ENCODE measurements around the gene TDP2. TPM values are rescaled to one million over a fixed set of nuclear protein-coding genes. Genes with fewer than 3 reads are reported as not detected.
"Not testable (repeated sequence)": the region's sequence is repeated elsewhere in the genome, so short reads cannot be mapped to it uniquely, and the experiment has no call there.

The TDP2 gene, protein sequence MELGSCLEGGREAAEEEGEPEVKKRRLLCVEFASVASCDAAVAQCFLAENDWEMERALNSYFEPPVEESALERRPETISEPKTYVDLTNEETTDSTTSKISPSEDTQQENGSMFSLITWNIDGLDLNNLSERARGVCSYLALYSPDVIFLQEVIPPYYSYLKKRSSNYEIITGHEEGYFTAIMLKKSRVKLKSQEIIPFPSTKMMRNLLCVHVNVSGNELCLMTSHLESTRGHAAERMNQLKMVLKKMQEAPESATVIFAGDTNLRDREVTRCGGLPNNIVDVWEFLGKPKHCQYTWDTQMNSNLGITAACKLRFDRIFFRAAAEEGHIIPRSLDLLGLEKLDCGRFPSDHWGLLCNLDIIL
- total RNA-seq, result 10 to 100 TPM; 18.3 to 40.5 (median 32.7) TPM

- peak within 1 kb of the TSS; percentile 69 for H3K27ac ChIP-seq
- in situ Hi-C loops (cut with MboI; ENCODE audit: low pct_unique_long_range_greater_than_20kb in 2 of 9, low sequenced_read_pairs in 9 of 9, unreplicated experiment in 9 of 9), result no loop called here
- ATAC-seq (replicated peaks in 6 of 8), result peak; percentile 93 to 98 (median 98)
- peaks cover 11 to 15% of the 10 kb centered on the region in 2 donors for H3K4me1 ChIP-seq (replicated peaks in 1 of 2)
- 0 to 5% (median 1%) methylated on average over 5 to 36 of the region's 62 CpGs; no CpG with 5 or more reads in 2 of the 10 experiments for WGBS, 10 experiments
- H3K4me3 ChIP-seq, result peak within 1 kb of the TSS; percentile 66 to 81 (median 76)
These were observed at the start of gene TDP2, which contains the start of gene ACOT13 for GRCh38 chr6:24666641-24667377. TSS of gene TDP2 (minus strand) at chr6:24666899. CDS start at chr6:24666862, 37 bp downstream. TSS of gene ACOT13 (plus strand) at chr6:24667077. CDS start at chr6:24667264, 187 bp downstream.

DNA sequence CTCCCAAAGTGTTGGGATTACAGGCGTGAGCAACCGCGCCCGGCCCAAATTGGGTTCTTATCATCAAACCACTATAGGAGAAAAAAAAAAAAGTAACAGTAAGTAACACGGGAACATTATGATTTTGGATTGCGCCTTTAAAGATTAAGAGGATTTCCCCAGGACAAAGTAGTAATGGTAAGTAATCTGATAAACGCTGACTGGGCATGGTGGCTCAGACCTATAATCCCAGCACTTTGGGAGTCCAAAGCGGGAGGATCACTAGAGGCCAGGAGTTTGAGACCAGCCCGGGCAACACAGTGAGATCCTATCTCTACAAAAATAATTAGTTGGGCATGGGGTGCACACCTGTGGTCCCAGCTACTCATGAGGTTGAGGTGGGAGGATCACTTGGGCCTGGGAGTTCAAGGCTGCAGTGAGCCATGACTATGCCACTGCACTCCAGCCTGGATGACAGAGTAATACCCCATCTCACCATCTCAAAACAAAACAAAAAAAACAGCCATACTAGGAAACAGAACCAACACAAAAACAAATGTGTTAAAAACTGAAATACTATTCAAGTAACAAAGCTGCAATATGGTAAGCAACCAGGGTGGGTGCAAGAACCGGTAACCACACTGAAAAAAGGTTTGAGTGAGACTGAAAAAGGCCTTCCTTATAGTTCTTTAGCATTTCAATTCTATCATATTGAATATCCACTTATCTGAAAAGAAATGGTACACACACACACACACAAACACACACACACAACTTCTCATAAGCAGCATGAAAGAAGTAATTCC is 44.0 kb upstream of the TDP2 start:
- Histone ChIP-seq H3K4me1 (replicated peaks in 1 of 2) (peaks cover 4 to 17% of the 10 kb centered on the region in 2 donors), H3K27ac (no peak overlapping the region), H3K4me3 (no peak overlapping the region)
- in situ Hi-C loops (cut with MboI; ENCODE audit: low pct_unique_long_range_greater_than_20kb in 2 of 9, low sequenced_read_pairs in 9 of 9, unreplicated experiment in 9 of 9), result no loop called here
- ATAC-seq (replicated peaks in 6 of 8), result no peak
- 33 to 100% (median 95%) methylated on average over 1 to 8 of the region's 10 CpGs; no CpG with 5 or more reads in 1 of the 10 experiments for WGBS, 10 experiments

DNA sequence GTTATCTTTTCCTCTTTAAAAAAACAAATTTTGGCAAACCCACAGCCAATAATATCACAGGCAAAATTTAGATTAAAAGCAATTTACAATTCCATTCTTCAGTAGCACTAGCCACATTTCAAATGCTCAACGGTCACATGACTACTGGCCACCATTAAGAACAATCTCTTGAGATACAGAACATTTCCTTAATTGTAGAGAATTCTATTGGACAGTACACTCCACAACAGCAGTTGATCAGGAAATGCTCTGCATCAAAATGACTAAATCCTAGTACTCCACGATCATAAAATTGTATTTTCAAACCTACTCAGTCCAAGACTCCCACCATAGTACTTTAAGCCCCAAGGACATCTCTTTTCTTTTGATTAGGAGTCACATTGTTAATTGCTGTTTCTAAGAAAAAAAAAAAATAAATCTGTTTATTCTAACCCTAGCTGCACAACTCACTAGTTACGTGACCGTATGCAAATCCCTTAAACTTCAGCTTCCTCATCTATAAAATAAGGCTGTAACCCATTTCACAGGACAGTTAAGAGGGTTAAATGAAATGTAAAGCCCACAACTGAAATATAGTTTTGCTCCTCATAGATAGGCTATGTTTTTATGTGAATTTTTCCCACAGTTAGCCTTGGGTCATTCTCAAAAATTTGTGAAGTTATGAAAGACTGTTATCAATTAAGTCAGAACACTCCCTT is 42.5 kb upstream of the TDP2 start:
- Histone ChIP-seq H3K4me1 (replicated peaks in 1 of 2) (peaks cover 0 to 6% of the 10 kb centered on the region in 2 donors), H3K27ac (no peak overlapping the region), H3K4me3 (no peak overlapping the region)
- ATAC-seq (replicated peaks in 6 of 8), result peak in 1 of 8 experiments; percentile 22
- WGBS, 10 experiments, result 81 to 100% (median 92%) methylated on average over 3 to 4 of the region's 4 CpGs
- in situ Hi-C loops (cut with MboI; ENCODE audit: low pct_unique_long_range_greater_than_20kb in 2 of 9, low sequenced_read_pairs in 9 of 9, unreplicated experiment in 9 of 9), result no loop called here

DNA sequence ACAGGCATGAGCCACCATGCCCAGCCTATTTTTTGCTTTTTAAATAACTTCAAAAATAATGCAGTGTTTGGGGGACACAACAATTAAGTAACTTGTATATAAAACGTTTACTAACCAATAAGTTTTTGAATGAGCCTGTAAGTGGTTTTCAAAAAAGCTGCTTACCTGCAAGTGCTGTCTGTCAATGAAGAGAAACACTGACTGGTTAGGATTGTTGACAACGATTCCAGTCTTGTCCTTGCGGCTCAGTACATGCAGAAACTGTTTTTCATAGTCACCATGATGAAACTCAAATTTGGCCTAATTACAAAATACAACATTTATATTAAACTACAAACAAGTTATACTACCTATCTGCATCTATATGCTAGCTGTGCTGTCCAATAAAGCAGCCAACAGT is 41.9 kb upstream of the TDP2 start:
- WGBS, 10 experiments, result 67 to 100% (median 82%) methylated on average over 1 to 3 of the region's 3 CpGs; no CpG with 5 or more reads in 1 of the 10 experiments
- ATAC-seq (replicated peaks in 6 of 8), result no peak
- no peak overlapping the region for H3K4me3 ChIP-seq
- H3K4me1 ChIP-seq (replicated peaks in 1 of 2), result peaks cover 0 to 1% of the 10 kb centered on the region in 2 donors
- in situ Hi-C loops (cut with MboI; ENCODE audit: low pct_unique_long_range_greater_than_20kb in 2 of 9, low sequenced_read_pairs in 9 of 9, unreplicated experiment in 9 of 9), result no loop called here
- H3K27ac ChIP-seq, result no peak overlapping the region

- H3K27ac ChIP-seq, result no peak overlapping the region
- no peak overlapping the region for H3K4me3 ChIP-seq
- no peaks in the 10 kb centered on the region for H3K4me1 ChIP-seq (replicated peaks in 1 of 2)
- in situ Hi-C loops (cut with MboI; ENCODE audit: low pct_unique_long_range_greater_than_20kb in 2 of 9, low sequenced_read_pairs in 9 of 9, unreplicated experiment in 9 of 9), result no loop called here
- no peak for ATAC-seq (replicated peaks in 6 of 8)
These were observed 37.8 kb upstream of the TDP2 start for GRCh38 chr6:24704468-24704867.

DNA sequence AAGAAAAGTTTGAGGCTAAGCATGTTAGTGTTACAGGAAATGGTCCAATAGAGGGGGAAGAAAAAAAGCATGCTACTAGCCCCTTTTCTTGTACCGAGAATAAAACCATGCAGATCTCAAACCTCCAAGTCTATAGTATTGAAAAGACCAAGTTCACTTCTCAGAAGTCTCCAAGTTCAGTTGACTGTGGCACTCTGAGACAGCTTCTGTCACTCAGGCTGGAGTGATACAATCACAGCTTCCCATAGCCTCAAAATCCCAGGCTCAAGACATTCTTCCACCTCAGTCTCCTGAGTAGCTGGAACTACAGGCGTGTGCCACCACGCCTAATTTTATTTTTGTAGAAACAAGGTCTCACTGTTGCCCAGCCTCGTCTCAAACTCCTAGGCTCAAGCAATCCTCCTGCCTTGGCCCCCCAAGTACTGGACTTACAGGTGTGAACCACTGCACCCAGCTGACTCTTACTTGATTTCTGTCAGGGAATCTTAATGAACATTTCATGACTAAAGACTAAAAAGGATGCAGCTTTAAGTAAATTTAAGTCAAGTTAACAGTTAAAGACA is 36.1 kb upstream of the TDP2 start:
- peak in 3 of 8 experiments; percentile 24 to 36 (median 29) for ATAC-seq (replicated peaks in 6 of 8)
- WGBS, 10 experiments, result 0 to 100% (median 98%) methylated on average over 1 to 3 of the region's 4 CpGs; no CpG with 5 or more reads in 4 of the 10 experiments
- in situ Hi-C loops (cut with MboI; ENCODE audit: low pct_unique_long_range_greater_than_20kb in 2 of 9, low sequenced_read_pairs in 9 of 9, unreplicated experiment in 9 of 9), result no loop called here
- Histone ChIP-seq H3K4me1 (replicated peaks in 1 of 2) (no peaks in the 10 kb centered on the region), H3K27ac (no peak overlapping the region), H3K4me3 (no peak overlapping the region)

DNA sequence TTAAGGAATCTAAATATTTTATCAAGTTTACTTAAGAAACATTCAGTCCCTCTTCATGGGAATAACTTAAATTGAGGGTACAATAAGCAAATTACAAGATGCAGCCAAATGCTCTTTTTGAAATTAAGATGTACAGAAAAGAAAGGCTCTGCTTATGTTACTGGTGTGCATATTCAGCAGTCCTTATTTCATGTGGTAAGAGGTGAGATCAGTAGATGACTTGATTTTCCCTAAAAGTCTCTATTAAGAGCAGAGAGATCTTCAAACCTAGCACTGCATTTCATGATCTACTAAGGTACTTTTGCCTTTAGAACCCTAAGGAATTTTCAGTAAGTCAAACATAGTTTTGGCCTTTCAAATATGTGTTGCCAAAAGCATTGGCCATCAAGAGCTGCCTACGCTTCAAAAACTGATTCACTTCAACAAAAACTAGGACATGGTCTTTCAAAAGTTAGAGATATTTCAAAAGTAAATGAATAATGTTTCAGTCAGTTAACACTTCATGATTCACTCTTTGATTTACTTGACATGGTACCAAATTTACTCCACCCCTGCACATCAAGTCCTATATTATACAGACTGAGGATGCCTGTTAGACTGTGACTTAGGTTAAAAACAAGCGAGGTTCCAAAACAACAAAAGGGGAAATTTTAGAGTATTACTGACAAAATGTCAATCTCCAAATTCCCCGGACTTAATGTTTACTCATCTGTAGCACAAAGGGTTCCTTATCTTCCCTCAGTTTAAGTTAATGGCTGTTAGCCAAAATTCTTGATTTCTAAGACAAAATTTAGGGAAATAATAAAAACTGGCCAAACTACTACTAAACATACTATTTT is 33.0 kb upstream of the TDP2 start:
- ATAC-seq (replicated peaks in 6 of 8), result no peak
- Histone ChIP-seq H3K4me1 (replicated peaks in 1 of 2) (no peaks in the 10 kb centered on the region), H3K4me3 (no peak overlapping the region), H3K27ac (no peak overlapping the region)
- WGBS, 10 experiments, result 31 to 100% (median 93%) methylated on average over 1 to 3 of the region's 3 CpGs
- in situ Hi-C loops (cut with MboI; ENCODE audit: low pct_unique_long_range_greater_than_20kb in 2 of 9, low sequenced_read_pairs in 9 of 9, unreplicated experiment in 9 of 9), result loop anchor here in 5 of 9 experiments (10.0 to 25.0 kb wide), 3 partner anchors 112 to 262 kb away; no protein-coding TSS in a partner anchor

DNA sequence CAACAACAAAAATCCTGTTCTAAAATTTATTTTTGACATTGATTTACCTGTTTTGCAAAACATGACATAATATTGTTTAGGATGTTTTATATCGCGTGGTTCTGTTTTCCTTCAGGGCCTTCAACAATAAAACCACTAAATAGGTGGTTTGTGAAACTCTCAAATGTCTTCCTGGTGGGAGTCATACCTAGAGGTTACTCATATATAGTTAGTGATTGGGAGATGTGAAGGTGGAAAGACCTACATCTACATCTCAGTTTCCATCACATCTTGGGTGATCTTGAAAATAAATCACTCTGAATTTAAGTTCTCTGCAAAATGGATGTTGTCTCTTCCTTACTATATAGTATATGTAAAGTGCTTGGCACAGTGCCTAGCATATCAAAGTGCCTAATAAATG is 29.4 kb upstream of the TDP2 start:
- H3K4me3 ChIP-seq, result no peak overlapping the region
- H3K4me1 ChIP-seq (replicated peaks in 1 of 2), result peaks cover 0 to 3% of the 10 kb centered on the region in 2 donors
- 83 to 100% (median 94%) methylated on average over 2 of the region's 2 CpGs; no CpG with 5 or more reads in 5 of the 10 experiments for WGBS, 10 experiments
- ATAC-seq (replicated peaks in 6 of 8), result no peak
- in situ Hi-C loops (cut with MboI; ENCODE audit: low pct_unique_long_range_greater_than_20kb in 2 of 9, low sequenced_read_pairs in 9 of 9, unreplicated experiment in 9 of 9), result loop anchor here in 5 of 9 experiments (10.0 to 25.0 kb wide), 3 partner anchors 109 to 259 kb away; no protein-coding TSS in a partner anchor
- no peak overlapping the region for H3K27ac ChIP-seq

DNA sequence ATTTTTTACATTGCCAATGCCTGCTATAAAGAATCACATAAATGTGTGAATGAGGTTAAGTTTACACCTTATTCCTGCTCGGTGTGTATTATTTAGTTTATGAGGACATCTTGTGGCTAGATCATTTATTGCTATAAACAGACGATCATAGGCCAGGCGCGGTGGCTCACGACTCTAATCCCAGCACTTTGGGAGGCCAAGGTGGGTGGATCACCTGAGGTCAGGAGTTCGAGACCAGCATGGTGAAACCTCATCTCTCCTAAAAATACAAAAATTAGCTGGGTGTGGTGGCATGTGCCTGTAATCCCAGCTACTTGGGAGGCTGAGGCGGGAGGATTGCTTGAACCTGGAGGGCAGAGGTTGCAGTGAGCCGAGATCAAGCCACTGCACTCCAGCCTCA is 28.9 kb upstream of the TDP2 start:
- not testable (repeated sequence) for H3K27ac ChIP-seq; H3K4me1 ChIP-seq (replicated peaks in 1 of 2); H3K4me3 ChIP-seq
- 0 to 51% (median 37%) methylated on average over 1 to 7 of the region's 8 CpGs; no CpG with 5 or more reads in 3 of the 10 experiments for WGBS, 10 experiments
- in situ Hi-C loops (cut with MboI; ENCODE audit: low pct_unique_long_range_greater_than_20kb in 2 of 9, low sequenced_read_pairs in 9 of 9, unreplicated experiment in 9 of 9), result loop anchor here in 5 of 9 experiments (10.0 to 25.0 kb wide), 3 partner anchors 108 to 258 kb away; no protein-coding TSS in a partner anchor
- peak; percentile 64 to 89 (median 76) for ATAC-seq (replicated peaks in 6 of 8)

GRCh38 chr6:24694198-24694597 is 27.5 kb upstream of the TDP2 start:
- peak in 1 of 8 experiments; percentile 29 for ATAC-seq (replicated peaks in 6 of 8)
- in situ Hi-C loops (cut with MboI; ENCODE audit: low pct_unique_long_range_greater_than_20kb in 2 of 9, low sequenced_read_pairs in 9 of 9, unreplicated experiment in 9 of 9), result loop anchor here in 5 of 9 experiments (10.0 to 25.0 kb wide), 3 partner anchors 107 to 257 kb away; no protein-coding TSS in a partner anchor

More at GRCh38 chr6:24694198-24694597, 27.5 kb upstream of the TDP2 start:
- Histone ChIP-seq H3K4me1 (replicated peaks in 1 of 2) (peaks cover 0 to 5% of the 10 kb centered on the region in 2 donors), H3K27ac (no peak overlapping the region), H3K4me3 (no peak overlapping the region)
- 63 to 100% (median 86%) methylated on average over 1 of the region's 1 CpG; no CpG with 5 or more reads in 6 of the 10 experiments for WGBS, 10 experiments
